ENCODE results near the gene LMOD3. TPM values are rescaled to one million over a fixed set of nuclear protein-coding genes. Genes with fewer than 3 reads are reported as not detected.

The LMOD3 gene
- total RNA-seq, 1 donor from 2014 or later: not detected

- no peak for DNase-seq (ENCODE audit: low read depth in 2 of 2)
Measured at GRCh38 chr3:69126216-69126615, 3.8 kb upstream of the LMOD3 start.

GRCh38 chr3:69121950-69122349 is 445 bp downstream of the LMOD3 start:
- DNase-seq (ENCODE audit: low read depth in 2 of 2): peak; percentile 17 to 70

- no peak for DNase-seq (ENCODE audit: low read depth in 2 of 2)
Measured at GRCh38 chr3:69121513-69121912, 882 bp downstream of the LMOD3 start.

GRCh38 chr3:69120879-69121464 is 1.4 kb downstream of the LMOD3 start:
- DNase-seq (ENCODE audit: low read depth in 2 of 2): peak; percentile 83 to 84

GRCh38 chr3:69119681-69120080 is 2.7 kb downstream of the LMOD3 start:
- DNase-seq (ENCODE audit: low read depth in 2 of 2): no peak

GRCh38 chr3:69119138-69119537 is 3.3 kb downstream of the LMOD3 start:
- DNase-seq (ENCODE audit: low read depth in 2 of 2): no peak

GRCh38 chr3:69118555-69118954 is 3.8 kb downstream of the LMOD3 start:
- DNase-seq (ENCODE audit: low read depth in 2 of 2): no peak

- no peak for DNase-seq (ENCODE audit: low read depth in 2 of 2)
Measured at GRCh38 chr3:69116897-69117296, 5.5 kb downstream of the LMOD3 start.

- no peak for DNase-seq (ENCODE audit: low read depth in 2 of 2)
Measured at GRCh38 chr3:69116162-69116561, 6.2 kb downstream of the LMOD3 start.

GRCh38 chr3:69115731-69116130 is 6.7 kb downstream of the LMOD3 start:
- peak in 1 of 2 donors; percentile 32 for DNase-seq (ENCODE audit: low read depth in 2 of 2)

- DNase-seq (ENCODE audit: low read depth in 2 of 2): no peak
Measured at GRCh38 chr3:69113536-69113935, 8.9 kb downstream of the LMOD3 start.

GRCh38 chr3:69110941-69111546 is 11.4 kb downstream of the LMOD3 start:
- DNase-seq (ENCODE audit: low read depth in 2 of 2): no peak

GRCh38 chr3:69108811-69109210 is 13.6 kb downstream of the LMOD3 start:
- no peak for DNase-seq (ENCODE audit: low read depth in 2 of 2)

GRCh38 chr3:69107841-69108240 is 14.6 kb downstream of the LMOD3 start:
- DNase-seq (ENCODE audit: low read depth in 2 of 2): no peak

- DNase-seq (ENCODE audit: low read depth in 2 of 2): no peak
Measured at GRCh38 chr3:69105320-69105719, 17.1 kb downstream of the LMOD3 start.

GRCh38 chr3:69104586-69104985 is 17.8 kb downstream of the LMOD3 start:
- no peak for DNase-seq (ENCODE audit: low read depth in 2 of 2)

GRCh38 chr3:69103123-69103522 is 19.3 kb downstream of the LMOD3 start:
- DNase-seq (ENCODE audit: low read depth in 2 of 2): no peak

GRCh38 chr3:69102384-69102783 is 20.0 kb downstream of the LMOD3 start:
- no peak for DNase-seq (ENCODE audit: low read depth in 2 of 2)

GRCh38 chr3:69099576-69099975 is 22.8 kb downstream of the LMOD3 start:
- DNase-seq (ENCODE audit: low read depth in 2 of 2): no peak

GRCh38 chr3:69097407-69098086 is 24.8 kb downstream of the LMOD3 start:
- no peak for DNase-seq (ENCODE audit: low read depth in 2 of 2)

GRCh38 chr3:69096299-69096698 is 26.1 kb downstream of the LMOD3 start:
- DNase-seq (ENCODE audit: low read depth in 2 of 2): no peak

GRCh38 chr3:69095636-69096035 is 26.8 kb downstream of the LMOD3 start:
- no peak for DNase-seq (ENCODE audit: low read depth in 2 of 2)

All from lung microvascular endothelial cell (primary cell).